Endothelial cell of umbilical vein (primary cell): ENCODE measurements around the gene DENND2C. TPM values are rescaled to one million over a fixed set of nuclear protein-coding genes. Genes with fewer than 3 reads are reported as not detected.

ENCODE experiments used
- BruUV-seq: library from RNA; stranded (reverse); fragments of 400-500 nt; replicated peaks from 2 replicates; lab custom pipeline; 2021; lab: Mats Ljungman, UMichigan
- CTCF ChIA-PET: fragments of 300-600, 350-600 bp; sonication (Branson Sonifier 250); formaldehyde crosslinking; loops from one replicate; lab custom pipeline; 2021; ENCODE audit warnings: antibody characterized with exemption, inconsistent platforms; lab: Charles Lee
- POLR2A ChIA-PET: fragments of 300-600, 350-600 bp; sonication (Branson Sonifier 250); formaldehyde crosslinking; loops from one replicate; lab custom pipeline; 2021; ENCODE audit warnings: antibody characterized with exemption, inconsistent platforms; lab: Charles Lee
- DNase-seq: peaks from one replicate; pipeline ENCODE4 v3.0.0-alpha.2; 2011; ENCODE audit warnings: low read depth, low spot score
- FAIRE-seq: peaks from 2 replicates; lab custom pipeline; 2011; peaks lifted over from hg19 to GRCh38; lab: Jason Lieb, UNC
- H2AFZ ChIP-seq: 2 replicates; pipeline ENCODE4 v1.6.0; 2012; ENCODE audit warnings: low read depth, low read length, control low read depth, inconsistent platforms
- H3K27ac ChIP-seq: 2 replicates; pipeline ENCODE4 v1.5.1; 2011; ENCODE audit warnings: low read depth, mild to moderate bottlenecking, control low read depth, low read length, moderate library complexity; ENCODE audit not compliant: insufficient read depth
- H3K27me3 ChIP-seq, 2 experiments: 2 replicates each; pipeline versions ENCODE4 v1.6.0 to v1.6.1; 2011; ENCODE audit warnings: low read length in 2 of 2, mixed read lengths in 1 of 2; ENCODE audit not compliant: control insufficient read depth in 2 of 2, insufficient read depth in 2 of 2
- H3K36me3 ChIP-seq, 2 experiments: 2 replicates in 1 of 2; 3 replicates in 1 of 2; pipeline ENCODE4 v1.5.1; 2011; ENCODE audit warnings: low read length in 2 of 2, mild to moderate bottlenecking in 1 of 2, moderate library complexity in 1 of 2; ENCODE audit not compliant: control insufficient read depth in 2 of 2, insufficient read depth in 2 of 2; ENCODE audit errors: extremely low read depth in 1 of 2
- H3K4me1 ChIP-seq: 3 replicates; pipeline ENCODE4 v1.5.1; 2011; ENCODE audit warnings: mild to moderate bottlenecking, low read length; ENCODE audit not compliant: control insufficient read depth, insufficient read depth; ENCODE audit errors: extremely low read depth
- H3K4me2 ChIP-seq: 2 replicates; pipeline ENCODE4 v1.6.1; 2011; ENCODE audit warnings: low read length, control low read depth, mixed read lengths; ENCODE audit not compliant: insufficient read depth
- H3K4me3 ChIP-seq, 3 experiments: fragments of 200-600 bp in 1 of 3; sonication (generic), shearing (Covaris generic) in 1 of 3; replicated peaks in 1 of 3; 2 replicates each; pipeline ENCODE4 v1.5.1; 2011 to 2016; ENCODE audit warnings: control low read depth in 3 of 3, low read length in 3 of 3, mild to moderate bottlenecking in 2 of 3, inconsistent platforms in 1 of 3, low read depth in 1 of 3, moderate library complexity in 1 of 3; ENCODE audit not compliant: insufficient read depth in 1 of 3
- H3K79me2 ChIP-seq: 2 replicates; pipeline ENCODE4 v1.6.0; 2012; ENCODE audit warnings: low read length, inconsistent platforms; ENCODE audit not compliant: control insufficient read depth, insufficient read depth
- H3K9ac ChIP-seq: replicated peaks from 2 replicates; pipeline ENCODE3; 2011; ENCODE audit warnings: low read length, control low read depth; ENCODE audit not compliant: insufficient read depth; ENCODE audit errors: extremely low read depth
- H3K9me1 ChIP-seq: replicated peaks from 3 replicates; pipeline ENCODE4 v1.6.0; 2011; ENCODE audit warnings: mild to moderate bottlenecking, low read length; ENCODE audit not compliant: control insufficient read depth, insufficient read depth; ENCODE audit errors: extremely low read depth
- H3K9me3 ChIP-seq: replicated peaks from 2 replicates; pipeline ENCODE4 v1.5.1; 2012; ENCODE audit warnings: low read length, inconsistent platforms; ENCODE audit not compliant: control insufficient read depth, insufficient read depth
- H4K20me1 ChIP-seq: replicated peaks from 2 replicates; pipeline ENCODE3; 2011; ENCODE audit warnings: mild to moderate bottlenecking, low read length; ENCODE audit not compliant: control insufficient read depth, insufficient read depth; ENCODE audit errors: extremely low read depth
- EZH2 ChIP-seq: IDR thresholded peaks from 2 replicates; pipeline ENCODE4 v1.6.1; 2012; ENCODE audit warnings: borderline replicate concordance, low read depth, mild to moderate bottlenecking, moderate library complexity, low read length, inconsistent platforms; ENCODE audit not compliant: severe bottlenecking
- FOS ChIP-seq: IDR thresholded peaks from 2 replicates; pipeline ENCODE4 v1.6.1; 2011; ENCODE audit warnings: mild to moderate bottlenecking, low read length, moderate library complexity, borderline replicate concordance; ENCODE audit not compliant: insufficient read depth
- GATA2 ChIP-seq: IDR thresholded peaks from 2 replicates; pipeline ENCODE4 v1.7.0; 2011; ENCODE audit warnings: low read depth, mild to moderate bottlenecking, moderate library complexity, mixed read lengths, low read length; ENCODE audit not compliant: insufficient read length, insufficient read depth
- JUN ChIP-seq: IDR thresholded peaks from 2 replicates; pipeline ENCODE4 v1.6.1; 2011; ENCODE audit warnings: borderline replicate concordance, low read depth; ENCODE audit not compliant: insufficient read length, insufficient read depth
- MAX ChIP-seq: IDR thresholded peaks from 2 replicates; pipeline ENCODE4 v1.6.1; 2011; ENCODE audit not compliant: insufficient read depth, insufficient read length
- MYC ChIP-seq: IDR thresholded peaks from one replicate; pipeline ENCODE4 v1.6.1; 2011; ENCODE audit warnings: mild to moderate bottlenecking, low read depth, low read length
- POLR2A ChIP-seq: IDR thresholded peaks from 2 replicates; pipeline ENCODE4 v1.6.1; 2012; ENCODE audit warnings: low read depth, mild to moderate bottlenecking, control low read depth, low read length
- POLR2AphosphoS5 ChIP-seq: IDR thresholded peaks from 2 replicates; pipeline ENCODE4 v1.6.1; 2012; ENCODE audit warnings: low read depth, mild to moderate bottlenecking, control low read depth, low read length, moderate library complexity; ENCODE audit not compliant: insufficient read depth
- dilution Hi-C: fragments of 300-500 bp; cut with MboI; formaldehyde crosslinking; loops from one replicate; pipeline ENCODE4 v1.15.0; 2019; ENCODE audit warnings: low sequenced_read_pairs; ENCODE audit not compliant: extremely low pct_ligation_motif_present
- intact Hi-C: fragments of 100-400 bp; cut with micrococcal nuclease; formaldehyde crosslinking; loops from one replicate; pipeline ENCODE4 v1.10.0; 2022
- polyA plus RNA-seq, 4 experiments: library from polyadenylated mRNA; depleted of rRNA in 3 of 4; stranded (reverse) in 3 of 4; unstranded in 1 of 4; fragments of >200 nt; gene quantifications; 2 replicates each; pipeline versions ENCODE4 v1.2.1 to v1.2.3, GENCODE V29; 2011 to 2012; ENCODE audit warnings: missing spikeins in 1 of 4
- total RNA-seq: library from RNA; stranded (reverse); gene quantifications from 2 replicates; pipeline ENCODE4 v1.2.3, GENCODE V29; 2021
- TF ChIP-seq, protein P1 (sequence below), 2 donors: IDR thresholded peaks; 1 replicate in 1 of 2; 2 replicates in 1 of 2; pipeline ENCODE4 v1.5.1; 2011; ENCODE audit warnings: low read length in 2 of 2, mild to moderate bottlenecking in 2 of 2, moderate library complexity in 2 of 2, control low read depth in 1 of 2, inconsistent platforms in 1 of 2, low read depth in 1 of 2; ENCODE audit not compliant: insufficient read depth in 1 of 2; ENCODE audit errors: extremely low read depth in 1 of 2

DENND2C gene
- total and polyA plus RNA-seq, 2 donors (not counting 3 experiments of a cell fraction or from before 2014, with no cell fraction given) = 0.12 to 0.22 TPM

- dilution Hi-C loops (no loop called here), intact Hi-C loops (no loop called here)
- peaks cover 3 to 10% of the 10 kb centered on the region in 2 experiments for H3K27me3 ChIP-seq
Observed at GRCh38 chr1:114700036-114700600, 30.3 kb upstream of the DENND2C start.

More at GRCh38 chr1:114700036-114700600, 30.3 kb upstream of the DENND2C start:
- Histone ChIP-seq H4K20me1 (no peaks in the 10 kb centered on the region), H3K79me2 (no peaks in the 10 kb centered on the region), H3K27ac (no peak overlapping the region), H3K36me3 (no peaks in the 10 kb centered on the region), H3K9me1 (peaks cover 4% of the 10 kb centered on the region), H3K9me3 (no peaks in the 10 kb centered on the region), H3K4me2 (no peak overlapping the region), H3K9ac (no peak overlapping the region), H2AFZ (no peak overlapping the region), H3K4me1 (no peaks in the 10 kb centered on the region), H3K4me3 (no peak overlapping the region)
- ChIA-PET POLR2A (no interaction called here), CTCF (interaction anchor here (1.6 kb wide), 1 partner anchor 35 kb away, joined by 3 read pairs; no protein-coding TSS in a partner anchor)
- TF ChIP-seq POLR2A (no peak), POLR2AphosphoS5 (no peak), JUN (no peak), MYC (no peak), MAX (no peak), FOS (no peak), GATA2 (no peak), EZH2 (no peak)
- TF ChIP-seq, protein P1, sequence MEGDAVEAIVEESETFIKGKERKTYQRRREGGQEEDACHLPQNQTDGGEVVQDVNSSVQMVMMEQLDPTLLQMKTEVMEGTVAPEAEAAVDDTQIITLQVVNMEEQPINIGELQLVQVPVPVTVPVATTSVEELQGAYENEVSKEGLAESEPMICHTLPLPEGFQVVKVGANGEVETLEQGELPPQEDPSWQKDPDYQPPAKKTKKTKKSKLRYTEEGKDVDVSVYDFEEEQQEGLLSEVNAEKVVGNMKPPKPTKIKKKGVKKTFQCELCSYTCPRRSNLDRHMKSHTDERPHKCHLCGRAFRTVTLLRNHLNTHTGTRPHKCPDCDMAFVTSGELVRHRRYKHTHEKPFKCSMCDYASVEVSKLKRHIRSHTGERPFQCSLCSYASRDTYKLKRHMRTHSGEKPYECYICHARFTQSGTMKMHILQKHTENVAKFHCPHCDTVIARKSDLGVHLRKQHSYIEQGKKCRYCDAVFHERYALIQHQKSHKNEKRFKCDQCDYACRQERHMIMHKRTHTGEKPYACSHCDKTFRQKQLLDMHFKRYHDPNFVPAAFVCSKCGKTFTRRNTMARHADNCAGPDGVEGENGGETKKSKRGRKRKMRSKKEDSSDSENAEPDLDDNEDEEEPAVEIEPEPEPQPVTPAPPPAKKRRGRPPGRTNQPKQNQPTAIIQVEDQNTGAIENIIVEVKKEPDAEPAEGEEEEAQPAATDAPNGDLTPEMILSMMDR (IDR thresholded peaks at IDR 0.05; ENCODE audit: extremely low read depth in 1 of 2, insufficient read depth in 1 of 2, low read depth in 1 of 2, low read length in 2 of 2) = no peak
- FAIRE-seq (no peak), DNase-seq (no peak)
- no TSS peak for BruUV-seq
